Adrenal gland (tissue), 19 donors: ENCODE data around the gene EHD3. TPM values are rescaled to one million over a fixed set of nuclear protein-coding genes. Genes with fewer than 3 reads are reported as not detected.

Source experiments
- DNase-seq, 7 donors: peaks; one replicate each; pipeline ENCODE4 v3.0.0-alpha.2; 2019 to 2020
- H3K27ac ChIP-seq, 5 donors: fragments of 200-600 bp; sonication (generic) in 4 of 5; 1 replicate in 3 of 5; 2 replicates in 2 of 5; pipeline versions ENCODE4 v1.5.1 to v1.8.0; 2016 to 2020; ENCODE audit warnings: mild to moderate bottlenecking in 1 of 5
- H3K27me3 ChIP-seq: fragments of 200-600 bp; 2 replicates; pipeline ENCODE4 v1.8.0; 2021
- H3K36me3 ChIP-seq, 2 donors: fragments of 200-600 bp; replicated peaks in 1 of 2; 1 replicate in 1 of 2; 2 replicates in 1 of 2; pipeline versions ENCODE4 v1.5.1 to v1.8.0; 2018 to 2022
- H3K4me1 ChIP-seq, 2 donors: fragments of 200-600 bp; replicated peaks in 1 of 2; 1 replicate in 1 of 2; 2 replicates in 1 of 2; pipeline versions ENCODE4 v1.5.1 to v1.8.0; 2018 to 2021
- H3K4me3 ChIP-seq, 4 donors: fragments of 200-600 bp; sonication (generic) in 3 of 4; one replicate each; pipeline ENCODE4 v1.5.1; 2016 to 2018
- H3K9me3 ChIP-seq, 3 donors: fragments of 200-600 bp; sonication (generic) in 1 of 3; replicated peaks in 1 of 3; 1 replicate in 2 of 3; 2 replicates in 1 of 3; pipeline versions ENCODE4 v1.5.1 to v1.8.0; 2016 to 2021
- POLR2A ChIP-seq, 2 donors: fragments of 450-650 bp; IDR thresholded peaks; one replicate each; pipeline ENCODE4 v1.6.1; 2017; ENCODE audit warnings: antibody characterized with exemption in 2 of 2, mild to moderate bottlenecking in 2 of 2, moderate library complexity in 1 of 2
- WGBS, 4 donors: extraction: QIAGEN DNeasy Blood & Tissue Kit in 2 of 4; methylation state at CpG; one replicate each; pipeline versions ENCODE4 v1.1.5 to v1.1.7; 2013 to 2017; 5-methylcytosine and 5-hydroxymethylcytosine counted together
- intact Hi-C, 2 donors: fragments of 100-400 bp; cut with DNase I; formaldehyde crosslinking; loops; one replicate each; pipeline versions ENCODE4 v1.14.1 to v1.15.0; 2022 to 2023
- long read RNA-seq, 10 donors: library from polyadenylated mRNA in 3 of 10; unstranded in 2 of 10; stranded (forward) in 1 of 10; transcript quantifications; one replicate each; pipeline ENCODE4 v2.0.0 and lab custom pipeline, GENCODE V29; 2021 to 2026
- polyA plus RNA-seq, 3 donors: library from polyadenylated mRNA; stranded (reverse); fragments of 200-250 nt in 2 of 3; fragments of 350-450 nt in 1 of 3; fragmentation: Illumina TruSeq in 1 of 3; extraction: RNeasy Lipid Tissue Mini Kit (QIAGEN cat#74804) in 1 of 3; gene quantifications; one replicate each; pipeline ENCODE4 v1.2.3, GENCODE V29; 2013 to 2014
- total RNA-seq, 9 donors: library from RNA; depleted of rRNA in 4 of 9; stranded (reverse); fragments of >200 nt in 4 of 9; fragments of 120-200 nt in 1 of 9; fragmentation: NEBNext Ultra II Directional in 1 of 9; extraction: Animal tissue kit (Norgen Biotek cat#: 25700) in 1 of 9; gene quantifications; one replicate each; pipeline versions ENCODE4 v1.1.0 to v1.2.4, GENCODE V29; 2013 to 2023
- TF ChIP-seq, protein P1 (sequence below), 6 experiments: fragments of 450-650 bp in 4 of 6; fragments of 200-600 bp in 2 of 6; sonication (generic) in 1 of 6; IDR thresholded peaks; 1 replicate in 5 of 6; 2 replicates in 1 of 6; pipeline versions ENCODE4 v1.5.1 to v1.8.0; 2016 to 2021; ENCODE audit warnings: antibody characterized with exemption in 6 of 6, mild to moderate bottlenecking in 2 of 6, moderate library complexity in 1 of 6
- donor health status: healthy with polysubstance abuse.
- donor health status: Bipolar disorder and iron deficiency.
- donor health status: DM: yes; HTN: yes; CAD: no.
- donor health status: DM: no; HTN: no; CAD: no.
- donor health status: DM: no; HTN: no; CAD: no.
- donor health status: DM: yes; HTN: yes; CAD: no.

Gene EHD3
- total RNA-seq, result 10 to 100 TPM; 15.9 to 51.9 (median 25.4) TPM
- polyA plus RNA-seq, result 10 to 100 TPM in 1 of 3 donors, 1 to 10 TPM in 2; 4.6 to 28.6 (median 8.5) TPM
- long read RNA-seq, donor 1, full-length matches to known transcripts, result 34 of 53 reads
- long read RNA-seq, donor 1, partial matches to known transcripts, result 19 of 53 reads
- long read RNA-seq, donor 1, other reads (novel, unspliced or antisense), result 0 of 53 reads
- long read RNA-seq, donor 2, full-length matches to known transcripts, result 21 of 21 reads
- long read RNA-seq, donor 2, partial matches to known transcripts, result 0 of 21 reads
- long read RNA-seq, donor 2, other reads (novel, unspliced or antisense), result 0 of 21 reads
- long read RNA-seq, donor 3, full-length matches to known transcripts, result 20 of 20 reads
- long read RNA-seq, donor 3, partial matches to known transcripts, result 0 of 20 reads
- long read RNA-seq, donor 3, other reads (novel, unspliced or antisense), result 0 of 20 reads
- long read RNA-seq, donor 4, full-length matches to known transcripts, result 7 of 9 reads
- long read RNA-seq, donor 4, partial matches to known transcripts, result 1 of 9 reads
- long read RNA-seq, donor 4, other reads (novel, unspliced or antisense), result 1 of 9 reads
- long read RNA-seq, donor 5, full-length matches to known transcripts, result 74 of 86 reads
- long read RNA-seq, donor 5, partial matches to known transcripts, result 8 of 86 reads
- long read RNA-seq, donor 5, other reads (novel, unspliced or antisense), result 4 of 86 reads
- long read RNA-seq, donor 6, full-length matches to known transcripts, result 1 of 2 reads
- long read RNA-seq, donor 6, partial matches to known transcripts, result 0 of 2 reads
- long read RNA-seq, donor 6, other reads (novel, unspliced or antisense), result 1 of 2 reads
- long read RNA-seq, donor 7, full-length matches to known transcripts, result 18 of 24 reads
- long read RNA-seq, donor 7, partial matches to known transcripts, result 6 of 24 reads
- long read RNA-seq, donor 7, other reads (novel, unspliced or antisense), result 0 of 24 reads
- long read RNA-seq, donor 8, full-length matches to known transcripts, result 49 of 72 reads
- long read RNA-seq, donor 8, partial matches to known transcripts, result 18 of 72 reads
- long read RNA-seq, donor 8, other reads (novel, unspliced or antisense), result 5 of 72 reads
- long read RNA-seq, donor 9, full-length matches to known transcripts, result 6 of 6 reads
- long read RNA-seq, donor 9, partial matches to known transcripts, result 0 of 6 reads
- long read RNA-seq, donor 9, other reads (novel, unspliced or antisense), result 0 of 6 reads
- long read RNA-seq, donor 10, full-length matches to known transcripts, result 21 of 45 reads
- long read RNA-seq, donor 10, partial matches to known transcripts, result 24 of 45 reads
- long read RNA-seq, donor 10, other reads (novel, unspliced or antisense), result 0 of 45 reads

DNA sequence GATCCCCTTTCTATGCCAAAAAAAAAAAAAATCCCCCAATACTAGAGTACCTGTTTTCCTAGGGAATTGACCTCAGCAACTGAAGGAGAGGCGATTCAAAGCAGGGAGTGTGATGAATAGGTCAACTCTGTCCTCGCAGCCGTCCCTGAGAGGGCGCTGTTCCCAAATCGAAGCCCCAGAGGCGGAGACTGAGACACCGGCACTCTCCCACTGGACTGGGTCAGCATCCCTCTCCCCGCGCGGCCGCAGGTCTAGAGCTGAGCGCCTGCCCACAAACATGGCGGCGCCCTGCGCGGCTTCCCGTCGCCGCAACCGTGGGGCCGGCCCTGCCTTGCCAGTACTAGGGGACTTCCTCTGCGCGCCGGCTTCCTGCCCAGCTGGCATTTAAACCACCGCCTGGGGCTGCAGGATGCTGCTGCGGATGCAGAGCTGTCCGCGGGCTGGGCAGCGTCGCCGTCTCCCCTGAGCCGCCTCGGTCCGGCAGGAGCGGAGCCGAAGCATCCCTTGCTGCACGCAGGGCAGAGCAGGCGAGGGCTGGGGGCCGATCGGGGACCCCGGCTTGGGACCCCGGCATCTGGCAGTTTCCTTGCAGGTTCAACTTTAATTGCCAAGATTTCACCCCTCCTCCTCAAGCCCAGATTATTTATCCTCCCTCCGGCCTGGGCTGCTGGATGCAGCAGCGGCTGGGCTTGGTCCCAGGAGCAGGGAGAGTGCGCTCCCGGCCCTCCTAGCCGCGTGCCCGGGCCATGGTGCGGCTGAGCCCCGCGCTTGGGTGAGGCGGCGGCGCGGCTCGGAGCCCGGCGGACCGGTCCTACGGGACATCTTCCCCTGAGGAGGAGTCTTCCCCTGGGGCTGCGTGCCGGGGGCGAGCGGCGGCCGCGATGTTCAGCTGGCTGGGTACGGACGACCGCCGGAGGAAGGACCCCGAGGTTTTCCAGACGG, at the start of gene EHD3:
Gene EHD3 (plus strand): TSS at position 412 of the 942 bp plus-strand sequence. CDS start 470 bp downstream, at position 882.
- Histone ChIP-seq H3K4me1 (no peaks in the 10 kb centered on the region), H3K4me3 (peak within 1 kb of the TSS in 3 of 4 donors; percentile 27 to 51 (median 29)), H3K27ac (peak within 1 kb of the TSS in 2 of 5 donors; percentile 37 to 64), H3K36me3 (no peaks in the 10 kb centered on the region), H3K9me3 (no peaks in the 10 kb centered on the region), H3K27me3 (no peaks in the 10 kb centered on the region)
- DNase-seq, result peak; percentile 83 to 94 (median 89)
- 0 to 2% (median 1%) methylated on average over 13 to 74 of the region's 74 CpGs for WGBS, 4 donors
- intact Hi-C loops, result no loop called here
- peak; percentile 44 to 64 for TF ChIP-seq POLR2A (IDR thresholded peaks at IDR 0.05)
- TF ChIP-seq, protein P1, sequence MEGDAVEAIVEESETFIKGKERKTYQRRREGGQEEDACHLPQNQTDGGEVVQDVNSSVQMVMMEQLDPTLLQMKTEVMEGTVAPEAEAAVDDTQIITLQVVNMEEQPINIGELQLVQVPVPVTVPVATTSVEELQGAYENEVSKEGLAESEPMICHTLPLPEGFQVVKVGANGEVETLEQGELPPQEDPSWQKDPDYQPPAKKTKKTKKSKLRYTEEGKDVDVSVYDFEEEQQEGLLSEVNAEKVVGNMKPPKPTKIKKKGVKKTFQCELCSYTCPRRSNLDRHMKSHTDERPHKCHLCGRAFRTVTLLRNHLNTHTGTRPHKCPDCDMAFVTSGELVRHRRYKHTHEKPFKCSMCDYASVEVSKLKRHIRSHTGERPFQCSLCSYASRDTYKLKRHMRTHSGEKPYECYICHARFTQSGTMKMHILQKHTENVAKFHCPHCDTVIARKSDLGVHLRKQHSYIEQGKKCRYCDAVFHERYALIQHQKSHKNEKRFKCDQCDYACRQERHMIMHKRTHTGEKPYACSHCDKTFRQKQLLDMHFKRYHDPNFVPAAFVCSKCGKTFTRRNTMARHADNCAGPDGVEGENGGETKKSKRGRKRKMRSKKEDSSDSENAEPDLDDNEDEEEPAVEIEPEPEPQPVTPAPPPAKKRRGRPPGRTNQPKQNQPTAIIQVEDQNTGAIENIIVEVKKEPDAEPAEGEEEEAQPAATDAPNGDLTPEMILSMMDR (IDR thresholded peaks at IDR 0.05), result peak; percentile 32 to 64 (median 56)

DNA sequence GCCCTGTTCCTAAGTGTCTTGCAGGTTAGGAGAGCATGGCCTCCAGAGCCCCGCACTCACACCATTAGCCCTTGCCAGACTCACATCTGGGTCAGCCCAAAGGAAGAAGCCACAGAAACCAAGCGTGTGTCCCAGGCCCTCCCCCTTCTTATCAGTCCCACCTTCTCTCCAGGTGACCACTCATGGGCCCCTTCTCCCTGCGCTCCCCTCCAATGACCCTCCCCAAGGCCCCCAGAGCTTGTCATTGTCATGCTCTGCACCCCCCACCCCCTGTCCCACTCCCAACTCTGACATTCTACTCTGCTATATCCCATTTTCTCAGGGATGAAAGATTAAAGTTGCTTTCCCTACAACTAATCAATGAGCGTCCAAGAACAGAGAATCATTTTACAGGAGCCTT, 46.8 kb upstream of the EHD3 start:
- intact Hi-C loops, result no loop called here
- no peak for TF ChIP-seq POLR2A (IDR thresholded peaks at IDR 0.05)
- TF ChIP-seq, protein P1 (IDR thresholded peaks at IDR 0.05), result no peak
- DNase-seq, result no peak
- Histone ChIP-seq H3K27me3 (no peaks in the 10 kb centered on the region), H3K9me3 (no peaks in the 10 kb centered on the region), H3K4me3 (no peak overlapping the region), H3K36me3 (no peaks in the 10 kb centered on the region), H3K4me1 (no peaks in the 10 kb centered on the region), H3K27ac (no peak overlapping the region)
- 81 to 88% (median 85%) methylated on average over 4 of the region's 4 CpGs for WGBS, 4 donors

DNA sequence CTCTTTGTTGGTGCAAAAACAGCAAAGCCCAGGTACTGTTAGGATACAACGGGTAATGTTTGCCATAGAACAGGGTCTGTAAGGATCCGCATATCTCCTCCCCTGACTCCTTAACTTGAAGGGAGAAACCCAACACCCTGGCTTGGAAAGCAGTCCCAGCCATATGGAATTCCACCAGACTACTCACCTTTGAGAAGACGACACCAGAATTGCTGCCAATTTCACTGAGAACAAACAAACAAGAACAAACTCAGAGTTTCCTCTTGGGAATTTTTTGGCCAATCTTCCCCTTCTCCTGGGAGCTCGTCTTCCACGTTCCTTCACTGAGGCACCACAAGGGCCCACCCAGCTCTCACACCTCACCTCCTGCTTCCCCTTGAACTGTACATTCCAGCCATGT, 45.8 kb upstream of the EHD3 start:
- no peak for DNase-seq
- Histone ChIP-seq H3K9me3 (no peaks in the 10 kb centered on the region), H3K36me3 (no peaks in the 10 kb centered on the region), H3K4me1 (no peaks in the 10 kb centered on the region), H3K27ac (no peak overlapping the region), H3K4me3 (no peak overlapping the region), H3K27me3 (no peaks in the 10 kb centered on the region)
- 60 to 73% (median 67%) methylated on average over 5 of the region's 5 CpGs for WGBS, 4 donors
- TF ChIP-seq, protein P1 (IDR thresholded peaks at IDR 0.05), result no peak
- no peak for TF ChIP-seq POLR2A (IDR thresholded peaks at IDR 0.05)
- intact Hi-C loops, result no loop called here
